ENCODE measurements around the gene CSTB. TPM values are rescaled to one million over a fixed set of nuclear protein-coding genes. Genes with fewer than 3 reads are reported as not detected.

The CSTB gene
- total and polyA plus RNA-seq, 5 experiments from 2014 or later: 30.7 to 67.4 (median 54.9) TPM

DNA sequence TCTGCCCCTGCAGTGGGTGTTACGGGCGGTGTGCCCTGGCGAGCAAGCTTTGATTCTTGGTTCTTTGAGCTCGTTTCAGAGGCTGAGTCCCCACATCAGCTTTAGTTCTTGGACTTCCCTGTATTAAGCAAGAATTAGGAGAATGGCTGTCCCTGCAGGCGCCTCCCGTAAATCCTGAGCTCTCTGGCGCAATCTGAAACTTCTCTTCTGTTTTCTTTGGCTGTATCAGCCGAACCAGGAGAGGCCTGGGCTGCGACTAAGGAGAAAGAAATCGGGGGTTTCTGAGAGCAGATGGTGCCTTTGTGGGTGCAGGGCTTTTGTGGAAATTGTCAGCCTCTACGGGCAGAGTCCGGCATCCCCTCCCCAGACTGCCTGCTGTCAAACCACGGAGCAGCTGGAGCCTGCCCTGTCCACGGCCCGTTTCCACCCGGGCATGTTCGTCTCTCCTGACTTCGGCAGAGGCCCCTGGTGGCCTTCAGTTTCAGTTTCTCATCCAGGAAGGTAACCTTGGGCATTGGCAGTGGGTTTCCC, 17.9 kb downstream of the CSTB start:
- POLR2A ChIA-PET: no interaction called here
- peak overlapping the region in 1 of 10 donors; percentile 65 for H3K27ac Mint-ChIP-seq

DNA sequence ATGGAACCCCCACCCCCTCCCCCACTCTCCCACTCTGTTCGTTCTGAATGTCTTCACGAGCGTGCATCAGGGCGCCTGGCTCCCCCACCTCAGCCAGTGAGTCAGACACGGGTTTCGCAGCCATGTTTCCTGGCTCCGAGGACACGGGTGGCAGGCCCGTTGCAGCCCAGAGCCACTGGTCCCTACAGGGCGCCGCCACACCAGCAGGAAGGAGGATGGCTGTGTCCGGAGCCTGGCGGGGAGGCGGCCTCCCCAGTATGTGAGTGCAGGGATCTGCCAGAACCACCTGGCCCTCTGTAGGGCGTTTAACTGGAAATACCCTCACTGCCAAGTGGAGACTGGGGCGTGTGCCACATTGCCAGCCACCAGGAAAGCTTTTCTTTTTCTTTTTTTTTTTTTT, 18.5 kb downstream of the CSTB start:
- H3K27me3 Mint-ChIP-seq: no peaks in the 10 kb centered on the region
- no peaks in the 10 kb centered on the region for H3K4me1 Mint-ChIP-seq
- POLR2A ChIA-PET: no interaction called here
- no peak for ATAC-seq
- no peak overlapping the region for H3K27ac Mint-ChIP-seq
- no peak for DNase-seq
- no peak overlapping the region for H3K4me3 Mint-ChIP-seq
- no peaks in the 10 kb centered on the region for H3K9me3 Mint-ChIP-seq
- peaks cover 0 to 27% (median 4%) of the 10 kb centered on the region in 3 donors for H3K36me3 Mint-ChIP-seq

More for the DNA sequence above, 17.9 kb downstream of the CSTB start:
- Mint-ChIP-seq H3K9me3 (no peaks in the 10 kb centered on the region), H3K4me1 (no peaks in the 10 kb centered on the region), H3K27me3 (no peaks in the 10 kb centered on the region), H3K4me3 (no peak overlapping the region), H3K36me3 (peaks cover 0 to 29% (median 7%) of the 10 kb centered on the region in 3 donors)
- ATAC-seq: no peak
- DNase-seq: no peak

GRCh38 chr21:43755820-43756594, 20.1 kb downstream of the CSTB start:
- peaks cover 0 to 31% (median 4%) of the 10 kb centered on the region in 3 donors for H3K36me3 Mint-ChIP-seq
- ATAC-seq (no peak), DNase-seq (no peak)
- H3K9me3 Mint-ChIP-seq: no peaks in the 10 kb centered on the region
- no peak overlapping the region for H3K27ac Mint-ChIP-seq
- POLR2A ChIA-PET: no interaction called here
- no peak overlapping the region for H3K4me3 Mint-ChIP-seq
- H3K4me1 Mint-ChIP-seq: no peaks in the 10 kb centered on the region
- no peaks in the 10 kb centered on the region for H3K27me3 Mint-ChIP-seq

DNA sequence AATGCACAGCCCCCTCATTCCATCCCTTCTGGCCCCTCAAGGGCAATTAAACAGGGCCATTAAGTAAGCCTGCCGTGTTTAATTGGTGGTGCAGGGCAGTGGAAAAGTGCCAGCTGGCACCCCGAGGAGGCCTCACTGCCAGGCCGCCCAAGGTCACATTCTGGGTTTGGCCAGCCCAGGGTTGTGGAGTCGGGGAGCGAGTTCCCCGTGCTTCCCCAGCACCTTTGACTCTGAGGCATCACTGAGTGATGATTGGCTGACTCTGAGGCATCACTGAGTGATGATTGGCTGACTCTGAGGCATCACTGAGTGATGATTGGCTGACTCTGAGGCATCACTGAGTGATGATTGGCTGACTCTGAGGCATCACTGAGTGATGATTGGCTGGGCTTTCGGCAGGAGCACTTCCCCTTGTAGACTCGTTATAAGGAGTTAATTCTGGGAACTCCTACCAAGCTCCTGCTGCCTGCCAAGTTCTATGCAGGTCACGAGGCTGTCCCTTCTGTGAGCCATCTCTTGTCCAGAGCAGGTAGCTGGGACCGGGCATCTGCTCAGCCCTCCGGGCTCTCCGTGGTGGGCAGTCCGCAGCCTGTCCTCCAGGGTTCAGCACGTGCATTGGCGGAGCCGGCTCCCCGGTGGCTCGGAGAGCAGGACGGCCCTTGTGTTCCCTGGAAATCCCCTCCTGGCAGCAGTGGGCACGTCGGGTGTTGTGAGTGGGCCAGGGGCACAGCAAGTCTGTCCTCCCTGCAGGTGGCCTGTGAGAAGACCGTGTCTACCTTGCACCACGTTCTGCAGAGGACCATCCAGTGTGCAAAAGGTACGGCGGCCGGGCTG, 20.9 kb downstream of the CSTB start:
- DNase-seq (no peak), ATAC-seq (no peak)
- no peak overlapping the region for H3K27ac Mint-ChIP-seq
- H3K27me3 Mint-ChIP-seq: no peaks in the 10 kb centered on the region
- peaks cover 0 to 37% (median 4%) of the 10 kb centered on the region in 3 donors for H3K36me3 Mint-ChIP-seq
- no peaks in the 10 kb centered on the region for H3K9me3 Mint-ChIP-seq
- POLR2A ChIA-PET: no interaction called here
- H3K4me3 Mint-ChIP-seq: no peak overlapping the region
- peaks cover 0 to 3% (median 1%) of the 10 kb centered on the region in 4 donors for H3K4me1 Mint-ChIP-seq

DNA sequence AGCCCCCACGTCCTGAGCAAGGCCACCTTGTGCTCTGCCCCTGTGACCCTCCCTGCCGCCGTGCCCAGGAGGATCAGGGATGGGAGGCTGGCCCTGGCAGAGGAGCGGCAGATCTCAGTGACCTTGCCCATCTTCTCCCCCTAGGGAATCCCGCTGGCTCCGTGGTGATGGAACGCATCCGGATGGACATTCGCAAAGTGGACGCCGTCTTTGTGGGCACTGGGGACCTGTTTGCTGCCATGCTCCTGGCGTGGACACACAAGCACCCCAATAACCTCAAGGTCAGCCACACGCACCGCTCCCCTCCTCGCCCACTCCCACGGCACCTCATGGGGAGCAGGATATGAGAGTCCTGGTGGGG, 22.7 kb downstream of the CSTB start:
- H3K4me3 Mint-ChIP-seq: no peak overlapping the region
- H3K36me3 Mint-ChIP-seq: peaks cover 0 to 36% (median 4%) of the 10 kb centered on the region in 3 donors
- peak overlapping the region in 1 of 10 donors; percentile 74 for H3K27ac Mint-ChIP-seq
- H3K9me3 Mint-ChIP-seq: no peaks in the 10 kb centered on the region
- no peak for ATAC-seq
- H3K4me1 Mint-ChIP-seq: peaks cover 0 to 8% (median 5%) of the 10 kb centered on the region in 4 donors
- no peaks in the 10 kb centered on the region for H3K27me3 Mint-ChIP-seq
- POLR2A ChIA-PET: no interaction called here
- no peak for DNase-seq

- H3K27ac Mint-ChIP-seq: no peak overlapping the region
- DNase-seq (no peak), ATAC-seq (no peak)
- H3K4me3 Mint-ChIP-seq: no peak overlapping the region
- peaks cover 0 to 8% (median 5%) of the 10 kb centered on the region in 4 donors for H3K4me1 Mint-ChIP-seq
- H3K27me3 Mint-ChIP-seq: no peaks in the 10 kb centered on the region
- H3K9me3 Mint-ChIP-seq: no peaks in the 10 kb centered on the region
- peaks cover 0 to 36% (median 4%) of the 10 kb centered on the region in 3 donors for H3K36me3 Mint-ChIP-seq
- POLR2A ChIA-PET: no interaction called here
Measured at GRCh38 chr21:43752758-43753438, 23.2 kb downstream of the CSTB start.

GRCh38 chr21:43751955-43752591, 24.0 kb downstream of the CSTB start:
- Mint-ChIP-seq H3K4me3 (no peak overlapping the region), H3K4me1 (peaks cover 0 to 8% (median 5%) of the 10 kb centered on the region in 4 donors), H3K27me3 (no peaks in the 10 kb centered on the region), H3K9me3 (no peaks in the 10 kb centered on the region), H3K36me3 (peaks cover 0 to 40% (median 4%) of the 10 kb centered on the region in 3 donors), H3K27ac (no peak overlapping the region)
- DNase-seq: no peak
- ATAC-seq: no peak
- POLR2A ChIA-PET: no interaction called here

GRCh38 chr21:43750339-43751033, 25.6 kb downstream of the CSTB start:
- Mint-ChIP-seq H3K27me3 (no peaks in the 10 kb centered on the region), H3K9me3 (no peaks in the 10 kb centered on the region), H3K36me3 (peaks cover 0 to 43% (median 8%) of the 10 kb centered on the region in 3 donors), H3K4me3 (peak overlapping the region in 1 of 10 donors; percentile 8), H3K27ac (peak overlapping the region in 4 of 10 donors; percentile 28 to 85 (median 64)), H3K4me1 (peaks cover 0 to 8% (median 5%) of the 10 kb centered on the region in 4 donors)
- no peak for ATAC-seq
- POLR2A ChIA-PET: no interaction called here
- DNase-seq: no peak

DNA sequence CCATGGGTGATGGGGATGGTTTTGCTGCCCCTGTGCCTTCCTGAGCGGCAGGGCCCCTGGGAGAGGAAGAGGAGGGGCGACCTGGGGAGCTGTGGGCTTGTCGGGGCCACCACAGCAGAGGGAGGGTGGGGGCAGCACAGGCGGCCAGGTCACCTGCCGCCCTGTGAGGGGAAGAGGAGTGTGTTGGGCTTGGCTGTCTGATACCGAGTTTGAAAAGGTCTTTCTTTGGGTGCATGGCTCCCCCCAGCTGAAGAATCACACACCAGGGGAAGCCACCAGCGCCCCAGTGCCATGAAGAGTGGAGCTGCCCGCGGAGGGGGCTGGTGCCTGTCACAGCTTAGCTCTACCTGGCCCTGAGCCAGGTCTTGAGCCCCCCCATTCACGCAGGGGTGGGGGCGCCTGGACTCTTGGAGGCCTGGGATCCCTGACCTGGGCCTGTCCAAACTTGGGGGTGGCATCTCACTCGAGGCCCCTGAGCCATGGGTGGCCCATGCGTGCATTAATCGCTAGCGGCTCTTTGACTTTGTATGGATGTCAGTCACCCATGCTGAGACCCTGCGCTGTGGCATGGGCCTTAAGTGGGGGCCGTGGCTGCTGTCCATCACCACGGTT, 26.4 kb downstream of the CSTB start:
- DNase-seq: peak in 1 of 10 donors; percentile 16
- peak; percentile 23 to 59 for ATAC-seq
- POLR2A ChIA-PET: no interaction called here
- Mint-ChIP-seq H3K4me3 (no peak overlapping the region), H3K9me3 (no peaks in the 10 kb centered on the region), H3K27me3 (no peaks in the 10 kb centered on the region), H3K27ac (peak overlapping the region in 4 of 10 donors; percentile 24 to 70 (median 44)), H3K4me1 (peaks cover 0 to 8% (median 6%) of the 10 kb centered on the region in 4 donors), H3K36me3 (peaks cover 0 to 47% (median 8%) of the 10 kb centered on the region in 3 donors)

DNA sequence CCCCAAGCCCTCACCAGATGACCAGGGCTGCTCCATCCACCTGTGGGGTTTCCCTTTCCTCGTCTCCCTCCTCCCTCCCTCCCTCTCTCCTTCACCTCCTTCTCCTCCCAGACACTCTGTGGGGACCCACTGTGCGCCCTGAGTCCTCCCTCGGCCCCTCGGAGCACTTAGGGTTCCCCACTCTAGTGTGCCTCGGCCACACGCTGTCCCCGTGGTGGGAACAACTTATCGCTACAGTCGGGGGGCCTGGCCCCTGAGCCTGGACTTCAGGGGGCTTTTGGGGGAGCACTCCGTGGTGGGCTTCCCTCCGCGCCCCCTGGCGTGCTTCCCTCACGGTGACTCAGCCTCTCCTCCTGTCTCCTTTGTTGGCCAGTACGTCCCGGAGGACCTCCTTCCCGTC, 27.5 kb downstream of the CSTB start:
- Mint-ChIP-seq H3K27ac (no peak overlapping the region), H3K27me3 (no peaks in the 10 kb centered on the region), H3K4me3 (no peak overlapping the region), H3K4me1 (peaks cover 0 to 10% (median 6%) of the 10 kb centered on the region in 4 donors), H3K36me3 (peaks cover 0 to 45% (median 5%) of the 10 kb centered on the region in 3 donors), H3K9me3 (no peaks in the 10 kb centered on the region)
- no peak for DNase-seq
- no peak for ATAC-seq
- POLR2A ChIA-PET: interaction anchor here (0.6 kb wide), 1 partner anchor 37 kb away, joined by 3 read pairs; no protein-coding TSS in a partner anchor

DNA sequence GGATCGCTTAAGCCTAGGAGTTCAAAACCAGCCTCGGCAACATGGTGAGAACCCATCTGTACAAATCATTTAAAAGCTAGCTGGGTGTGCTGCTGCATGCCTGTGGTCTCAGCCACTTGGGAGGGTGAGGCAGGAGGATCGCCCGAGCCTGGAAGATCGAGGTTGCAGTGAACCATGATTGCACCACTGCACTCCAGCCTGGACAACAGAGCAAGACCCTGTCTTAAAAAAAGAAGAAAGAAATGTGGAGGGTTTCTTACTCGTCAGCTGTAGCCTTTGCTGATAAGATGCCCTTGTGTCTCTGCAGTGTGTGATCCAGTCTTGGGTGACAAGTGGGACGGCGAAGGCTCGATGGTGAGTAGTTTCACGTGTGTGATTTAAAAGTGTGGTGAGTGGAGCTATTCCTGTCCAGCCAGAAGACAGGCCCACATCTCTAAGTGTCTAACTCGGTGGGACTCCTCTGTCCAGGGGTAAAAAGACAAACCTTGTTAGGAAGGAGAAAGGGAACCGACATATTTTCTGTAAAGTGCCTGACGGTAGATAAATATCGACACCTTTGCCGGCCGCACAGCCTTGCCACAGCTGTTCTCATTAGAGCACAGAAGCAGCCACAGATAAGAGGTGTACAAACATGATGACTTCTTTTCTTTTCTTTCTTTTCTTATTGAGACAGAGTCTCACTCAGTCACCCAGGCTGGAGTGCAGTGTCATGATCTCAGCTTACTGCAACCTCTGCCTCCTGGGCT, 30.2 kb downstream of the CSTB start:
- Mint-ChIP-seq H3K36me3 (peaks cover 0 to 38% (median 4%) of the 10 kb centered on the region in 3 donors), H3K27ac (peak overlapping the region in 1 of 10 donors; percentile 56), H3K9me3 (no peaks in the 10 kb centered on the region), H3K27me3 (no peaks in the 10 kb centered on the region), H3K4me3 (no peak overlapping the region), H3K4me1 (peaks cover 0 to 10% (median 7%) of the 10 kb centered on the region in 4 donors)
- POLR2A ChIA-PET: interaction anchor here (0.5 to 0.7 kb wide), 2 partner anchors 43 to 70 kb away, joined by 3 read pairs; no protein-coding TSS in a partner anchor
- ATAC-seq: no peak
- DNase-seq: no peak
